Panc1 (cell line): ENCODE measurements around the gene LSM2.
"Not testable (repeated sequence)": the region's sequence is repeated elsewhere in the genome, so short reads cannot be mapped to it uniquely, and the experiment has no call there.

ENCODE experiments used
- POLR2AphosphoS5 ChIP-seq: IDR thresholded peaks from 2 replicates; pipeline ENCODE4 v1.6.1; 2012; ENCODE audit warnings: mild to moderate bottlenecking, low read depth, low read length, moderate library complexity
- SIN3A ChIP-seq: IDR thresholded peaks from 2 replicates; pipeline ENCODE4 v1.6.1; 2012; ENCODE audit warnings: low read depth, mild to moderate bottlenecking, low read length, moderate library complexity, borderline replicate concordance; ENCODE audit not compliant: insufficient read depth
- TCF7L2 ChIP-seq: IDR thresholded peaks from 2 replicates; pipeline ENCODE4 v1.6.1; 2011; ENCODE audit warnings: mild to moderate bottlenecking, low read depth, low read length, inconsistent platforms
- TF ChIP-seq, protein P1 (sequence below): fragments of 450-650 bp; IDR thresholded peaks from 2 replicates; pipeline ENCODE4 v1.5.1; 2017; ENCODE audit warnings: mild to moderate bottlenecking
- TF ChIP-seq, protein P2 (sequence below), 2 experiments: IDR thresholded peaks; 2 replicates each; pipeline ENCODE4 v1.6.1; 2011 to 2012; ENCODE audit warnings: low read depth in 2 of 2, control low read depth in 1 of 2, low read length in 1 of 2, mild to moderate bottlenecking in 1 of 2, moderate library complexity in 1 of 2; ENCODE audit not compliant: insufficient read depth in 1 of 2

DNA sequence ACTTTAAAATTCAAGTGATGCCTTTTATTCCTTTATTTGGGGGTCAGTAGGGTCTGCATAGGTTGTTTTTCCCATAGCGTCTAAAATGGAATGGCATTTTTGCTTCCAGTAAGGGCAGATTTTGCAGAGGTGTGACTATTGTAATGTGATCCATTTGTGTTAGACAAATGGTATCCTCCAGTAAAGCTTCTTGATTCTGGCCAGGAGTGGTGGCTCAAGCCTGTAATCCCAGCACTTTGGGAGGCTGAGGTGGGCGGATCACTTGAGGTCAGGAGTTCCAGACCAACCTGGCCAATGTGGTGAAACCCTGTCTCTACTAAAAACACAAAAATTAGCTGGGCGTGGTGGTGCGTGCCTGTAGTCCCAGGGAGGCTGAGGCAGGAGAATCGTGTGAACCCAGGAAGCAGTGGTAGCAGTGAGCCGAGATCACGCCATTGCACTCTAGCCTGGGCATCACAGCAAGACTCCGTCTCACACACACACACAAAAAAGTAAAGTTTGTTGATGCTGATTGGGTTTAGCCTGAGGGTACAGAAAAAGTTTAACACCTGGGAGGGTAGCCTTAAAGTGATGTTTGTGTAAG, 11.3 kb upstream of the LSM2 start:
- TF ChIP-seq, protein P1, sequence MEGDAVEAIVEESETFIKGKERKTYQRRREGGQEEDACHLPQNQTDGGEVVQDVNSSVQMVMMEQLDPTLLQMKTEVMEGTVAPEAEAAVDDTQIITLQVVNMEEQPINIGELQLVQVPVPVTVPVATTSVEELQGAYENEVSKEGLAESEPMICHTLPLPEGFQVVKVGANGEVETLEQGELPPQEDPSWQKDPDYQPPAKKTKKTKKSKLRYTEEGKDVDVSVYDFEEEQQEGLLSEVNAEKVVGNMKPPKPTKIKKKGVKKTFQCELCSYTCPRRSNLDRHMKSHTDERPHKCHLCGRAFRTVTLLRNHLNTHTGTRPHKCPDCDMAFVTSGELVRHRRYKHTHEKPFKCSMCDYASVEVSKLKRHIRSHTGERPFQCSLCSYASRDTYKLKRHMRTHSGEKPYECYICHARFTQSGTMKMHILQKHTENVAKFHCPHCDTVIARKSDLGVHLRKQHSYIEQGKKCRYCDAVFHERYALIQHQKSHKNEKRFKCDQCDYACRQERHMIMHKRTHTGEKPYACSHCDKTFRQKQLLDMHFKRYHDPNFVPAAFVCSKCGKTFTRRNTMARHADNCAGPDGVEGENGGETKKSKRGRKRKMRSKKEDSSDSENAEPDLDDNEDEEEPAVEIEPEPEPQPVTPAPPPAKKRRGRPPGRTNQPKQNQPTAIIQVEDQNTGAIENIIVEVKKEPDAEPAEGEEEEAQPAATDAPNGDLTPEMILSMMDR, result not testable (repeated sequence)
- TF ChIP-seq POLR2AphosphoS5, TCF7L2, SIN3A: not testable (repeated sequence)
- TF ChIP-seq, protein P2, sequence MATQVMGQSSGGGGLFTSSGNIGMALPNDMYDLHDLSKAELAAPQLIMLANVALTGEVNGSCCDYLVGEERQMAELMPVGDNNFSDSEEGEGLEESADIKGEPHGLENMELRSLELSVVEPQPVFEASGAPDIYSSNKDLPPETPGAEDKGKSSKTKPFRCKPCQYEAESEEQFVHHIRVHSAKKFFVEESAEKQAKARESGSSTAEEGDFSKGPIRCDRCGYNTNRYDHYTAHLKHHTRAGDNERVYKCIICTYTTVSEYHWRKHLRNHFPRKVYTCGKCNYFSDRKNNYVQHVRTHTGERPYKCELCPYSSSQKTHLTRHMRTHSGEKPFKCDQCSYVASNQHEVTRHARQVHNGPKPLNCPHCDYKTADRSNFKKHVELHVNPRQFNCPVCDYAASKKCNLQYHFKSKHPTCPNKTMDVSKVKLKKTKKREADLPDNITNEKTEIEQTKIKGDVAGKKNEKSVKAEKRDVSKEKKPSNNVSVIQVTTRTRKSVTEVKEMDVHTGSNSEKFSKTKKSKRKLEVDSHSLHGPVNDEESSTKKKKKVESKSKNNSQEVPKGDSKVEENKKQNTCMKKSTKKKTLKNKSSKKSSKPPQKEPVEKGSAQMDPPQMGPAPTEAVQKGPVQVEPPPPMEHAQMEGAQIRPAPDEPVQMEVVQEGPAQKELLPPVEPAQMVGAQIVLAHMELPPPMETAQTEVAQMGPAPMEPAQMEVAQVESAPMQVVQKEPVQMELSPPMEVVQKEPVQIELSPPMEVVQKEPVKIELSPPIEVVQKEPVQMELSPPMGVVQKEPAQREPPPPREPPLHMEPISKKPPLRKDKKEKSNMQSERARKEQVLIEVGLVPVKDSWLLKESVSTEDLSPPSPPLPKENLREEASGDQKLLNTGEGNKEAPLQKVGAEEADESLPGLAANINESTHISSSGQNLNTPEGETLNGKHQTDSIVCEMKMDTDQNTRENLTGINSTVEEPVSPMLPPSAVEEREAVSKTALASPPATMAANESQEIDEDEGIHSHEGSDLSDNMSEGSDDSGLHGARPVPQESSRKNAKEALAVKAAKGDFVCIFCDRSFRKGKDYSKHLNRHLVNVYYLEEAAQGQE (IDR thresholded peaks at IDR 0.05; ENCODE audit: insufficient read depth in 1 of 2, low read depth in 2 of 2, low read length in 1 of 2), result not testable (repeated sequence)
